GM19452 (cell line): ENCODE measurements around the gene ADGRL4.
"Not testable (repeated sequence)": the region's sequence is repeated elsewhere in the genome, so short reads cannot be mapped to it uniquely, and the experiment has no call there.

Experiments
- ATAC-seq: cut with Tn5 transposase; IDR thresholded peaks from one replicate; pipeline ENCODE4 v1.9.1; 2021; ENCODE audit not compliant: unreplicated experiment

ADGRL4 gene

DNA sequence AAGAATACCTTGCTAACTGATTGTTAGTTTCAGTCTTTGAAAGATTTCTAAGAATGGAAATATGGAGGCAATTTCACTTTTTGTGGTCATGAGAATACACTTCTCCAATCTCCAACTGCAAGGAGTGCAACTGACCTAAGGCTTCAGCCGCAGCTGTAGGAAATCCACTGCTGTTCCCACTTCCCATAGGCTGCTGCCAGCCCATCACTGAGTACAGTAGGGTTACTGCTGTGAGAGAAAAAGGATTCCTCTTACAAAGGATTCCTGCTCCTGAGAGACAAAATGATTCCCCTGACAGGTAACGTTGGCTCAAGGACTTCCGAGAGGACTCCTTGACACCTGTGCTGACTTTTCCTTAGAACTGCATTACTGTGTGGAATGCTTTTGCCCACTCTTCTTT lies 87.4 kb downstream of the ADGRL4 start:
- ATAC-seq: no peak

DNA sequence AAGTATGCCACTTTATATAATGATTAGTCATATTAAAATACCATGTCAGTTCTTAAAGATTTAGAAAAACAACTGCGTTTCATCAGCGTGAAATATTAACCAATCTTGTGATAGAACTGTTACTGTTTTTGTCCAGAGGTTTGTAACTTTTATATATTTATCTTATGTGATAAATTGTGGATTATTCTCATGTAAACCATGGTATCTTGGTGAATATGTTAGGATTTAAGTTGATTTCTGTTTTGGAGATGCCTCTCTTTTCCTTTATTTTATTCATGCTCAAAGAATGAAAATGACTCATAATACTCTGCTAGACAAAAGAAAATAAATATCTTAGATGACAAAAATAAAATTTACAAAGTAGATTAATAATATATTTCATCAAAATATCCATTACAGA lies 88.4 kb downstream of the ADGRL4 start:
- no peak for ATAC-seq

DNA sequence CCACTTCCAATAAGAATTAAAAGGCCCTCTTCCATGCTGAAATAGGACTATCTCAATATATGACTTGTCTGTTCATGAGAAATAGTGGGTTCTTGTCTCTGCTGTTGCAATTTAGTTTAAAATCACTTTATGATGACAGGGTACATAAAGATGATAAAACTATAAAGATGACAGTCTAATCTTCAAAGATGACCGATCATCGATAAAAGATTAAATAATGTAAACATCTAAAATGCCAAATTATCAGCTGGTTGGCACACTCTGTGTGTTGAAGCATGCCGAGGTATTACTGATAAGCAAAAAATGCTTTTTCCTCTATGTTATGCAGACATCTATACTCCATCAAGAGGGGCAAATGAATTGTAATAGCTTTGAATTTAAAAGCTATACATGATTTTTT lies 89.5 kb downstream of the ADGRL4 start:
- ATAC-seq: no peak

DNA sequence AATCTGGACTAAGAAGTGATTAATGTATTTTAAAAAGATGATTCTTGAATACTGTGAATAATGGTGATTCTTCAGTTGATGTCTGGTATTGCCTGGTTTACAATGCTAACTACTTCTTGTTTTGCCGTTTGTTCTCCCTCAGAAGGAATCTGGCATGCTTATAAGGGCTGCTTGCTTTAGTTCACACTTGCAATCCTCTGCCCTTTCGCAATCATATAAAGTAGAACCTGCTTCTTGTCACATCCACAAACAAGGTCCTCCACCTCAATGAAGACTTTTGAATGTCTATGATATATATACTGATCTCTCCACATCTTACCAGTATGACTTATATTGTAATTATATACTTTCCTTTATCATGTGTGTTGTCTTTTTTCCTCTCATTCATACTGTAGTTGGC lies 92.6 kb downstream of the ADGRL4 start:
- ATAC-seq: no peak

DNA sequence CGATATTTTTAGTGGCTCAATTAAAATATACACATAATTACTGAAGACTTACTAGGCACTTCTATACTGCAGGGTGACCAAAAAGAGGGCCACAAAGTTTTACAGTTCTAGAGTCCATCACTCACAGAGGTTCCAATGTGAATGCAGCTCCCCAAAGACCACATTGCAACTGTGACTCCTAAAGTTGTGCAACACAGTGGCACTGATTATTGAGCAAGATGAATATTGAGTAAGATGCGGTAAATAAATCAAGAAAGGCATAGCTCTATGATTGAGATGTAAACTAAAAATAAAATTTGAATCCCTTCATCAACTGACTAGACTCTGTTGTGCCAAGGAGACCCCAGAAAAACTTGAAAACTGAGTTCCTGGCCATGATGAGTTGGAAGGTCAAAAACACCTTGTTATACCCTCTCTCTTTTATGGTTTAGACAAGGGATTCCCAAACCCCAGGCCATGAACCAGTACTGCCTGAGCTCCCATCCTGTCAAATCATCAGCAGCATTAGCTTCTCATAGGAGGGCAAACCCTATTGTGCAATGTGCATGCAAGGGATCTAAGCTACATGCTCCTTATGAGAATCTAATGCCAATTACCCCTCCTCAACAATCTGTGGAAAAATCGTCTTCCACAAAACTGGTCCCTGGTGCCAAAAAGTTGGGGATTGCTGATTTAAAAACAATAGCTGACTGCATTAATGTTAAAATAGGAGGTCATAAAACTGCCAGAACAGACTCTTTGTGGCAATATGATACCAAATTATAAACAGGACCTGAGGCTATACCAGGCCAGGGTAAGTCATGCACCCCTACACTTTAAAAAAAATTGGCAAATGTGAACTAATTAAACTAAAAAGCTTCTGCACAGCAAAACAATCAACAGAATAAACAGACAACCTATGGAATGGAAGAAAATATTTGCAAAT lies 94.3 kb downstream of the ADGRL4 start:
- ATAC-seq: no peak

DNA sequence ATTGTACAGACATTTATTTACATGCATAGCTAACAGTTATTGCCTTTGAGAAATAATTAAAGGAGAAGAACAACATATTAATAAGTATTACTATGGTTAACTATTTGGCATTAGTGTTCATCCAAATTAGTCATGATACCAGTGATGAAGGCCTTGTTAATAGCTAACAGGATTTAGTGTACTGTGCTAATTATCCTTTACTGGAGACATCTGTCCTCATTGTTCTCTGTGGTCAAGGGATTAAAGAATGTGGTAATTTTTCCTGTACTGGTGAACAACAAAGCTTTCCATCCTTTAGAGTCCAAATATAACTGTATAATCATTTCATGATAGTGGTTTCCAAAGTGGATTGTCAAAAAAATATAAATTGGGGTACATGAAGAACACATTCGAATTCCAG lies 103.9 kb downstream of the ADGRL4 start:
- no peak for ATAC-seq

DNA sequence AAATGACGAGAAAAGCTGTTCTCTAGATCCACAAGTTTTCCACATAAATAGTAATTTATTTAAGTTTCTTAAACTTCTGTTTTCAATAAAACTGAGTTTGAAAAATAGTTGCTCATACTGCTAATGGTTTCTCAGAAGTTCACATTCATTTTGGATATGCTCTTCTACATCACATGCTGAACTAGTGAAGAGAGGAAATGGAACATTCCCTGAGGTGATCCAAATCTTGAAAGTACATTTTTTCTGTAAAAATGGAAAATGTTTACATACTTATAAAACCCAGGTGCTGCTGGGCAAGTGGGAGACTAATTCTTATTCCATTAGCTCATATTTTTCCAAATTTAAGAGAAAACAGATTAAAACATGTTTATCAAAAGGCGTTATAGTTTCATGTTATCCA lies 111.7 kb downstream of the ADGRL4 start:
- ATAC-seq: no peak

DNA sequence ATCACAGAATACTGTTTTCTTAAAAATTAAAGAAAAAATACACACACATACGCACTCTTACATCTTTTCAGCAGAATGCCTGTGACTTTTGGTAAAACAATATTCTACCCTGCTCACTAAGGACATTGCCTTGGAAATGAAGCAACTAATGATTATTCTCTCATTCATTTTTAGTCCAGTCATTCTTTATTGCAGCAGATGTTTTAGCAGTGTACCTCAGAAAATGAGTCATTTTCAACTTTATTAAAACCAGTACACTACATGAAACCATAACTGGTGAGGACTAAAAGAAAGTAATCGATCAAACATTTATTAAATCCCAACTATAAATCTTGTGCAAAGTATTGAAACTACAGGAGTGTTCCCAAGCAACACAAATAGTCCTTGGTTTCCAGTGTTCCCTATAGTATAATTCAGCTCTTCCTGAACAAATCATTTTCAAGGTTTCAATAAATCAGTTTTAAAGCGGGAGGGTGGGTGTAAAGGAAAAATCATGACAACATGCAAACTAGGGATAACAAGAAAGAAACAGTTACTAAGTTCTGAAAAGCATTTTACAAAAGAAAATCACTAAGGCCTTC lies 114.2 kb downstream of the ADGRL4 start:
- no peak for ATAC-seq

DNA sequence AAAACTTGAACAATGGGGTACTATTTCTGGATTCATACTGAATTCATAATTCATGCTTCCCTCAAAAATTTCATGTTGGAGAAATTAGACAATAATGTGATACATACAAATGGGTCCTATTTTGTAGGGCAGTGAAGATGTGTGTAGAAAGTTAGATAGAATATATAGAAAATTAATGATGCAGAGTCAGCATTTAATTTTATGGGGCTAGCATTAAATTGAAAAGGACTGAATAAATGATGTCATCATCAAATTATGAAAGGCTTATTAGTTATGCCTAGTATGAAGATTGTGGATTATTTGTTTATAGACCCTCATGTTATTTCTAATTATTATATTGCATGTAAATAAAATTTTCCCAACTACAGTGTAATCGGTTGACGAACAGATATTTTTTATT lies 119.1 kb downstream of the ADGRL4 start:
- no peak for ATAC-seq

DNA sequence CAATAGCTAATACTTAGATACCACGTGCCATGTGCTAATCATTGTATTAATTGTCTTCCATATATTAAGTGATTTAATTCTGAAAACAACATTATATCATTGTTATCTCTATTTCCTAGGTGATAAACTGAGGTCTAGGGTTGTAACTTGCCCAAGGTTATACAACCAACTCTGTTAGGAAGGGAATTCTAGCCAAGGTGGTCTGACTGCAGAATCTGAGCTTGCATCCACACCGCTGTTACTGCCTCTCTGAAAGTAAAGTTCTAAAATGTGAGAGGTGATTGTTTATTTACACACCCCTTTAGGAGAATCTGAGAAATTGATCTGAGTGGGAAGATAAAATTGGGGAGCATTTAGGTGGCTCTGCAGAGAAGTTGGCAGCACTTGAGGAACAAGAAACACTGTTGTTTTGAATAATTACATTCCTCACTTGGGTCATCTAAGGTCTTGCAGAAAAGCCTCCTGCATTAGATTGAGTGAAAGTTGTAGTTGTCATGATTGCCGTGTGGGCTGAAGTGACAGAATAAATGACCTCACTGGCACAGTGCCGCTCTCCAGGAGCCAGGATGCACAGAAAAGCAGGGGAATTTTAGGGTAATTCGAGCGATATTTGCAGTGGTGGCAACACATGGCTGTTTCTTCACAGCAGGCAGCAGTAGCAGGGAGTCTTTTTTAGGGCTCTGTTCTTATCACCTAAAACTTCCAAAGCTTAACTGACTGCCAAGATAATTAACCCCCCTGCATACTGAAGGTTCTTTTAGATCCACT lies 121.7 kb downstream of the ADGRL4 start:
- ATAC-seq: no peak

DNA sequence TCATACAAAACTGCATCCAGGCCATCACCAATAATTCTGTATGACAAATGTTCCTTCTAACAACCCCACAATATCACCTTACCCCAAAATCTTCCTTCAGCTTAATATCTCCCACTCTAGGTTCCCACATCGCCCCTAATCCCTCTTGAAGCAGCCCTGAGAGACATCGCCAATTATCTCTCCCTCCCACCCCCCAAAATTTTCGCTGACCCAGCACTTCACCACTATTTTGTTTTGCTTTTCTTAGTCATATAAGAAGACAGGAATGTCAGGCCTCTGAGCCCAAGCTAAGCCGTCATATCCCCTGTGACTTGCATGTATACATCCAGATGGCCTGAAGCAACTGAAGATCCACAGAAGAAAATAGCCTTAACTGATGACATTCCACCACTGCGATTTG lies 126.3 kb downstream of the ADGRL4 start:
- no peak for ATAC-seq

DNA sequence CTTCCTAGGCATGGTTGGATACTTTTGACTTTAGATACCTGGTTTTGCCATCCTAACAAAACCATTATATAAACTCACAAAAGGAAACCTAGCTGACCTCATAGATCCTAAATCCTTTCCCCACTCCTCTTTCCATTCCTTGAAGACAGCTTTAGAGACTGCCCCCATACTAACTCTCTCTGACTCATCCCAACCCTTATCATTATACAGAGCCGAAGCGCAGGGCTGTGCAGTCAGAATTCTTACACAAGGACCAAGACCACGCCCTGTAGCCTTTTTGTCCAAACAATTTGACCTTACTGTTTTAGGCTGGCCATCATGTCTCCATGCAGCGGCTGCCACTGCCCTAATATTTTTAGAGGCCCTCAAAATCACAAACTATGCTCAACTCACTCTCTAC lies 130.5 kb downstream of the ADGRL4 start:
- ATAC-seq: not testable (repeated sequence)

DNA sequence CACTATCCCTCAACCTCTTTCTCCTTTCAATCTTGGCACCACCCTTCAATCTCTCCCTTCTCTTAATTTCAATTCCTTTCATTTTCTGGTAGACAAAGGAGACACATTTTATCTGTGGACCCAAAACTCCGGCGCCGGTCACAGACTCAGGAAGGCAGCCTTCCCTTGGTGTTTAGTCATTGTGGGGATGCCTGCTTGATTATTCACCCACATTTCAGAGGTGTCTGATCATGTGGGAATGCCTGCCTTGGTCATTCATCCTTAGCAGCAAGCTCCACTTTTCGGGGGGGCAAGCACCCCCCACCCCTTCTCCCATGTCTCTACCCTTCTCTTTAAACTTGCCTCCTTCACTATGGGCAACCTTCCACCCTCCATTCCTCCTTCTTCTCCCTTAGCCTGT lies 133.7 kb downstream of the ADGRL4 start:
- not testable (repeated sequence) for ATAC-seq

DNA sequence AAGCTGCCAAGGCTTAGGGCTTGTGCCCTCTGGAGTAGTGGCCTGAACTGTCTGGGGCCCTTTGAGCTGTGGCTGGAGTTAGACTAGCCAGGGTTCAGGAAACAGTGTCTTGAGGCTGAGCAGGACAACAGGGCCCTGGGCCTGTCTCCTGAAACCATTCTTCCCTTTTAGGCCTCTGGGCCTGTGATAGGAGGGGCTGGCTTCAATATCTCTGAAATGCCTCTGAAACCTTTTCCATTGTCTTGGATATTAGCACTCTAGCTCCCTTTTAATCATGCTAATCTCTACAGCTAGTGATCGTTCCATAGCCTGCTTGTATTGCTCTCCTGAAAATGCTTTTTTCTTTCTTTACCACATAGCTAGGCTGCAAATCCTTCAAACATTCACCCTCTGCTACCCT lies 135.3 kb downstream of the ADGRL4 start:
- ATAC-seq: no peak

DNA sequence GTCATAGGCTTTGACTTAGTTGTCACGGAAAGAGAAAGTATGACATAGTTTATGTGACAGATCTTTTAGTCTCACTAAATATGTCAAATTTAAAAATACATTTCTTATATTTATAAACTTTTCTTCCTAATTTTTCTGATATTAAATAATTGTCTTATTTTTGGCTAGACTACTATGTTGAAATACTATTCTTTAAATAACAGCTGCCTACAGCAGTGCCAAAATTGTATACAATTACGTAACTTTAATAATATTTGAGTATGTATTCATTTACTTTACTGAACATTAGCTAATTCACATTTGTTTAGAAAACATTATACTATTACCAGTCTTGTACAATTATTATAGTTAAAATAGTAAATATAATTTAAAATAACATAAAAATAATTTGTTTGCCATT lies 137.4 kb downstream of the ADGRL4 start:
- ATAC-seq: no peak

DNA sequence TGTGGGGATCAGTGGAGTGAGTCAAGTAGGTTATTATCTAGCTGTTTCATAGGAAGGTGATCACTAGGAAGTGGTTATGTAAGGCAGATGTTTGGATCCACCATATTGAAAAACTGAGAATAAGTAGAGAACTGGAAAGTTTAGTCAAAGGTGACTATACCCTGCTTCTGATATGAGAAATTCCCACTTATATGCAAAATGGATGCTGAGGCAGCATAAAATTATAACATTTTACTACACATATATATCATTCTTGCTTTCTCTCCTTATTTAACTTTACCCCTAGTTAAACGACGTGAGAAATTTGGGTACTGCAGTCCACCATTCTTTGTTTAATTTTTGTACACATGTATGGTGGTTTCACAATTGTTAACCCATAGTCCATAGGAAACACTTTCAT lies 142.4 kb downstream of the ADGRL4 start:
- no peak for ATAC-seq

DNA sequence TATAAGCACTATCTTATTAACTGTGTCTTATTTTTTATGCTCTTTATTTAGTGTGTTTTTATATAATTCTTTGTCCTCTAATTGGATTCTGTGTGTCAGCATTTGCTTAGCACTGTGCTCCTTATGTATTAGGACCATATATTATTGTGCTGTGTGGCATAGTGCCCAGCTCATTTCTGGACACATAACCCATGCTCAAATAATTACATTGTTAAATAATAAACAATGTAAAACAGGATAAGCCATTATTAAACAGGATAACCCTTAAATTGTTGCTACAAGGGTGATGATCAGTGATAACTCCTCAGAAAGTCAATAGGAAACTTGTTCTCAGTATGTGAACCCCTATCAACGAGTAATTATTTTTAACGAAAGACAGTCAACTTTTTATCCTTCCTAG lies 150.4 kb downstream of the ADGRL4 start:
- no peak for ATAC-seq

DNA sequence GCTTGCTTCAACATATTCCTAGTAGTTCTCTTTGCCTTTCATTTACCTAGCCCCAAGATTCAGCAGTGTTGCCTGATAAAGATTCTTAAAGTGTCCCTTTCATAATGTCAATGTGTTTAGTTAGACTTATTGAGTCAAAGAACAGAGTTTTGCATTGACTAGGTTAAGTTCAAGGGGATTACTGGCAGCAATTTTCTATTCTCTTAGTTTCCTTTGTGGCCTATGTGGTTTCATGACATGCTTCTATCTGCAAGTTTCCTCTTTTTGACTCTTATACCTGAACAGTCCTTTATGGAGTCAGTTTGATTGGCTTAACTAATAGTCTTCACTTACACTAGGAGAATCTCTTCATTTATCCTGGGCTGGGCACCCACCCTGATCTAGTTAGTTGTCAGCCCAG lies 151.3 kb downstream of the ADGRL4 start:
- ATAC-seq: peak; percentile 96

DNA sequence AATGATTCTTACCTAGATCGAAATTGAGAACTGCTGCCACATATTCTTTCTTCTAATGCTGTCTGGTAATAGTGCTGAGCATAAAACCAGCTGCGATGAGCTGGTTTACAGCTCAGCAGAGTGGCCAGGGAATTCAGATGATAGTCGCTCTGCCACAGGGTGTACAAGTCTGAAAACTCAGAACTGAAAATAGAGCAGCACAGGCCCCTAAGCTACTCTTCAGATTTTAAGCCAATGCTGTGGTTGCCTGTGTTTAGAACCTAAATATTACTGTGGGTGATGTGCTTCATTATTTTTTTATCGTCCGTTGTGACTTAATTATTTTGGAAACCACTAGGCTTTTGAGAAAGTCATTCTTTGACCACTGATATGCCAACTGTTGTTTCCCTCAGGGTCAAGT lies 152.0 kb downstream of the ADGRL4 start:
- ATAC-seq: no peak

DNA sequence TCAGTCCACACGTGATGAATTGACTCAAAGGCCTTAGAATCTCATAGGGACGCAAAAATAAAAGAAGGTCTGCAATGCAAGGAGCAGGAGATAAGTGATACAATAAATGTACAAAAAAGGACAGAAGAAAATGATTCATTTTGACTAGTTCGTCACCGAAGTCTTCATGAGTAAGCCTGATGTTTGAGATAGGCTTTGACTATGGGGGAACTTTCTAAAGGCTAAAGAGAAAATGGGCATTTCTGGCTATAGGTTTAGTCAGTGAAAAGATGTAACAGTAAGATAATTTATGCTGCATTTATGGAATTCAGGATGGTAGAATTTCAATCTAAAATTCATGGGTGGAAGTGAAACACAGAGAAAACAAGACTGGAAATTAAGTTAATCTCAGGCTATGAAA lies 163.0 kb downstream of the ADGRL4 start:
- no peak for ATAC-seq

DNA sequence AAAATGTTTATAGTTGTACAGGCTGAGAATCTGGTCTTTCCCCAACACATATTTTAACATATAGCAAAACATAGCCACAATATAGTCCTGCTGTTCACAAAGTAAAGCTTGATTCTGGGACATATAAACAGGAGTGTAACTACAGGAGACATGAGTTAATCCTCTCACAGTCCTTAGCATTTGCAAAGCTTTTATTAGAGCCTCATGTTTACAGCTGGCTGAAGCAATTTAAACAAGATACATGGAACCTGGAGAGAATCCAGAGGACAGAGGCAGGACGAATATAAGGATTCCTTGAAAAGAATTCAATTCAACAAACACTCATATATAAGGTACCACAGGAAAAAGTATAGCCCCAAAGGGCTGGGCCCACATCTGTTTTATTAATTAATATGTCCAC lies 163.4 kb downstream of the ADGRL4 start:
- no peak for ATAC-seq
